K562 (cell line): ENCODE measurements around the gene FAM107B. TPM values are rescaled to one million over a fixed set of nuclear protein-coding genes. Genes with fewer than 3 reads are reported as not detected.

Experiments used
- ATAC-seq: fragments of 200-7000 bp; cut with Tn5 transposase; 3 replicates; pipeline ENCODE4 v1.9.1; 2020; ENCODE audit warnings: moderate library complexity
- BruUV-seq: library from RNA; stranded (reverse); fragments of 400-500 nt; replicated peaks from 2 replicates; lab custom pipeline; 2021; lab: Mats Ljungman, UMichigan
- CTCF ChIA-PET: fragments of 300-600 bp; formaldehyde crosslinking; extraction: SDS; loops from one replicate; lab custom pipeline; 2021; ENCODE audit warnings: low intra/inter-chr PET ratio; lab: Yijun Ruan, JAX
- POLR2A ChIA-PET: fragments of 300-600, 350-650 bp; sonication (Branson Sonifier 250); formaldehyde crosslinking; extraction: SDS; loops from one replicate; lab custom pipeline; 2021; ENCODE audit warnings: antibody characterized with exemption, inconsistent platforms; lab: Yijun Ruan, JAX
- DNase-seq, 4 experiments: peaks; one replicate each; pipeline versions ENCODE4 v3.0.0 to v3.0.0-alpha.2; 2011 to 2018; ENCODE audit warnings: low spot score in 3 of 4, mixed read lengths in 3 of 4; ENCODE audit errors: extremely low read depth in 1 of 4
- FAIRE-seq: peaks from 2 replicates; lab custom pipeline; 2011; peaks lifted over from hg19 to GRCh38; lab: Jason Lieb, UNC
- H2AFZ ChIP-seq: 2 replicates; pipeline ENCODE4 v1.6.0; 2011; ENCODE audit warnings: low read depth, low read length, control low read depth, inconsistent platforms
- H3K27ac ChIP-seq: fragments of 200-600 bp; 3 replicates; pipeline ENCODE4 v1.8.0; 2011; ENCODE audit warnings: low read depth, mild to moderate bottlenecking, control low read depth, inconsistent platforms, low read length, moderate library complexity, mixed read lengths; ENCODE audit errors: extremely low read depth
- H3K27me3 ChIP-seq, 2 experiments: fragments of 300-600 bp in 1 of 2; 2 replicates in 1 of 2; 3 replicates in 1 of 2; pipeline versions ENCODE4 v1.6.0 to v1.8.0; 2011; ENCODE audit warnings: inconsistent platforms in 2 of 2, low read length in 2 of 2, mild to moderate bottlenecking in 1 of 2, mixed read lengths in 1 of 2, moderate library complexity in 1 of 2; ENCODE audit not compliant: control insufficient read depth in 2 of 2, insufficient read depth in 2 of 2
- H3K36me3 ChIP-seq: fragments of 300-600 bp; 3 replicates; pipeline ENCODE4 v1.8.0; 2011; ENCODE audit warnings: mild to moderate bottlenecking, low read length, inconsistent platforms; ENCODE audit not compliant: control insufficient read depth, insufficient read depth
- H3K4me1 ChIP-seq, 2 experiments: fragments of 200-600 bp in 1 of 2; replicated peaks in 1 of 2; 2 replicates in 1 of 2; 3 replicates in 1 of 2; pipeline versions ENCODE4 v1.5.1 to v1.8.0; 2011; ENCODE audit warnings: inconsistent platforms in 2 of 2, low read length in 2 of 2, mild to moderate bottlenecking in 1 of 2, mixed read lengths in 1 of 2, moderate library complexity in 1 of 2; ENCODE audit not compliant: control insufficient read depth in 2 of 2, insufficient read depth in 2 of 2
- H3K4me2 ChIP-seq: 2 replicates; pipeline ENCODE4 v1.6.1; 2011; ENCODE audit warnings: low read length, control low read depth, inconsistent platforms, mixed read lengths; ENCODE audit not compliant: insufficient read depth
- H3K4me3 ChIP-seq: fragments of 200-600 bp; sonication (generic), shearing (Covaris generic); 2 replicates; pipeline ENCODE4 v1.5.1; 2016; ENCODE audit warnings: control low read depth, inconsistent platforms
- H3K79me2 ChIP-seq: fragments of 200-600 bp; 3 replicates; pipeline ENCODE4 v1.8.0; 2011; ENCODE audit warnings: low read length, inconsistent platforms; ENCODE audit not compliant: control insufficient read depth, insufficient read depth
- H3K9ac ChIP-seq, 2 experiments: 2 replicates each; pipeline versions ENCODE4 v1.6.0 to v1.6.1; 2011; ENCODE audit warnings: low read depth in 2 of 2, low read length in 2 of 2, control low read depth in 1 of 2, inconsistent platforms in 1 of 2, mild to moderate bottlenecking in 1 of 2, mixed read lengths in 1 of 2; ENCODE audit not compliant: insufficient read depth in 1 of 2
- H3K9me1 ChIP-seq: one replicate; pipeline ENCODE4 v1.6.0; 2011; ENCODE audit warnings: inconsistent platforms, mild to moderate bottlenecking, low read length, moderate library complexity; ENCODE audit not compliant: control insufficient read depth, insufficient read depth
- H3K9me3 ChIP-seq: replicated peaks from 2 replicates; pipeline ENCODE4 v1.5.1; 2011; ENCODE audit warnings: low read depth, low read length, inconsistent platforms; ENCODE audit not compliant: control insufficient read depth, insufficient read depth
- H4K20me1 ChIP-seq: replicated peaks from 2 replicates; pipeline ENCODE4 v1.6.1; 2011; ENCODE audit warnings: low read length, inconsistent platforms, mixed read lengths; ENCODE audit not compliant: control insufficient read depth, insufficient read depth
- ARID4B ChIP-seq: sonication (generic); formaldehyde crosslinking; IDR thresholded peaks from 2 replicates; pipeline ENCODE4 v1.8.0; 2022; ENCODE audit warnings: mild to moderate bottlenecking, missing genetic modification reagents
- ILF3 ChIP-seq: fragments of 450-650 bp; IDR thresholded peaks from 2 replicates; pipeline ENCODE4 v1.6.1; 2018; ENCODE audit warnings: antibody characterized with exemption, mild to moderate bottlenecking, moderate library complexity, borderline replicate concordance
- NR2C1 ChIP-seq, 2 experiments: fragments of 450-650 bp; IDR thresholded peaks; 2 replicates each; pipeline ENCODE4 v1.6.1; 2017; ENCODE audit warnings: mild to moderate bottlenecking in 2 of 2, antibody characterized with exemption in 1 of 2, inconsistent platforms in 1 of 2, missing compliant biosample characterization in 1 of 2, missing genetic modification characterization in 1 of 2
- RBM34 ChIP-seq: fragments of 200-400 bp; formaldehyde crosslinking; IDR thresholded peaks from 2 replicates; pipeline ENCODE4 v1.6.1; 2018; ENCODE audit warnings: low read length, borderline replicate concordance; ENCODE audit not compliant: insufficient read depth
- ZNF3 ChIP-seq: fragments of 250-450 bp; sonication (Bioruptor Pico); IDR thresholded peaks from 2 replicates; pipeline ENCODE4 v1.5.0; 2021; ENCODE audit warnings: mild to moderate bottlenecking, moderate library complexity
- ZNF644 ChIP-seq: fragments of 200-800 bp; sonication (Bioruptor generic); IDR thresholded peaks from 2 replicates; pipeline ENCODE4 v1.6.1; 2016; ENCODE audit warnings: low read depth, missing genetic modification characterization, missing compliant biosample characterization
- WGBS: fragments of 100-300 bp; shearing (Covaris generic); methylation state at CpG from one replicate; pipeline ENCODE4 v1.1.6; 2016; ENCODE audit warnings: low coverage, mixed read lengths; ENCODE audit not compliant: insufficient coverage; ENCODE audit errors: missing lambda C conversion rate; 5-methylcytosine and 5-hydroxymethylcytosine counted together
- in situ Hi-C: fragments of 300-500 bp; cut with MboI; formaldehyde crosslinking; loops from 4 replicates; pipeline ENCODE4 v1.15.0; 2018; ENCODE audit warnings: inconsistent platforms, mixed read lengths
- intact Hi-C: fragments of 100-400 bp; cut with micrococcal nuclease; formaldehyde crosslinking; loops from 2 replicates; pipeline ENCODE4 v1.14.2; 2022
- polyA plus RNA-seq, 8 experiments: library from polyadenylated mRNA; depleted of rRNA in 4 of 8; stranded (reverse) in 5 of 8; unstranded in 3 of 8; fragments of >200 nt; fragmentation: Nextera tagmentation in 2 of 8; fragmentation: Illumina TruSeq in 1 of 8; extraction: Ambion mirVana in 2 of 8; extraction: Trizol in 1 of 8; gene quantifications; 2 replicates each; pipeline versions ENCODE4 v1.2.1 to v1.2.3, GENCODE V29; 2011 to 2014; ENCODE audit warnings: inconsistent platforms in 1 of 8, missing spikeins in 1 of 8
- total RNA-seq, 7 experiments: library from RNA; depleted of rRNA in 6 of 7; stranded (reverse); fragments of >200 nt in 6 of 7; fragmentation: Illumina TruSeq in 2 of 7; extraction: Trizol in 2 of 7; gene quantifications; 2 replicates each; pipeline versions ENCODE4 v1.2.1 to v1.2.3, GENCODE V29; 2011 to 2021; ENCODE audit warnings: low replicate concordance in 1 of 7

FAM107B gene
- total and polyA plus RNA-seq, 9 of the 15 experiments (the other 6 are each of a cell fraction or from before 2014, with no cell fraction given): 0.40 to 2.8 (median 1.4) TPM

- ChIA-PET POLR2A (no interaction called here), CTCF (no interaction called here)
- no peaks in the 10 kb centered on the region for H3K4me1 ChIP-seq
- H3K9me3 ChIP-seq: no peaks in the 10 kb centered on the region
- no peaks in the 10 kb centered on the region for H4K20me1 ChIP-seq
- no peaks in the 10 kb centered on the region for H3K9me1 ChIP-seq
- BruUV-seq: no TSS peak
- ATAC-seq (no peak), FAIRE-seq (no peak), DNase-seq (no peak)
- no peak overlapping the region for H2AFZ ChIP-seq
- H3K4me2 ChIP-seq: no peak overlapping the region
- no peaks in the 10 kb centered on the region for H3K79me2 ChIP-seq
- intact Hi-C loops: no loop called here
- WGBS: 2% methylated on average over 6 of the region's 7 CpGs
- no peak for TF ChIP-seq ARID4B
- no peak for TF ChIP-seq NR2C1 (IDR thresholded peaks at IDR 0.05)
- no peak for TF ChIP-seq NR2C1 (tag; IDR thresholded peaks at IDR 0.05)
- TF ChIP-seq ZNF3 (CRISPR knock-in tag): no peak
- no peak for TF ChIP-seq ILF3
- TF ChIP-seq RBM34: no peak
- TF ChIP-seq ZNF644 (tag): no peak
- H3K27me3 ChIP-seq: peaks cover 10% of the 10 kb centered on the region in 2 experiments; a peak in 3 of 5 replicates
- H3K36me3 ChIP-seq: no peaks in the 10 kb centered on the region
- in situ Hi-C loops: no loop called here
- H3K4me3 ChIP-seq: no peak overlapping the region
- no peak overlapping the region for H3K9ac ChIP-seq
- no peak overlapping the region for H3K27ac ChIP-seq
Observed at GRCh38 chr10:14656052-14656730, 118.5 kb downstream of the FAM107B start.
